Right renal cortex interstitium (tissue), 3 donors: ENCODE data around the gene CXorf38. TPM values are rescaled to one million over a fixed set of nuclear protein-coding genes. Genes with fewer than 3 reads are reported as not detected.

Experiments
- DNase-seq, 3 donors: peaks; one replicate each; pipeline ENCODE4 v3.0.0-alpha.2; 2013; ENCODE audit warnings: low read depth in 3 of 3, low spot score in 2 of 3
- polyA plus RNA-seq, 3 donors: library from polyadenylated mRNA; unstranded; fragments of 120-200 nt; gene quantifications; one replicate each; pipeline ENCODE4 v1.2.1, GENCODE V29; 2013; ENCODE audit not compliant: insufficient read length in 3 of 3

CXorf38 gene, protein sequence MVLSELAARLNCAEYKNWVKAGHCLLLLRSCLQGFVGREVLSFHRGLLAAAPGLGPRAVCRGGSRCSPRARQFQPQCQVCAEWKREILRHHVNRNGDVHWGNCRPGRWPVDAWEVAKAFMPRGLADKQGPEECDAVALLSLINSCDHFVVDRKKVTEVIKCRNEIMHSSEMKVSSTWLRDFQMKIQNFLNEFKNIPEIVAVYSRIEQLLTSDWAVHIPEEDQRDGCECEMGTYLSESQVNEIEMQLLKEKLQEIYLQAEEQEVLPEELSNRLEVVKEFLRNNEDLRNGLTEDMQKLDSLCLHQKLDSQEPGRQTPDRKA
- 10 to 100 TPM; 10.4 to 11.8 (median 10.4) TPM for polyA plus RNA-seq

DNA sequence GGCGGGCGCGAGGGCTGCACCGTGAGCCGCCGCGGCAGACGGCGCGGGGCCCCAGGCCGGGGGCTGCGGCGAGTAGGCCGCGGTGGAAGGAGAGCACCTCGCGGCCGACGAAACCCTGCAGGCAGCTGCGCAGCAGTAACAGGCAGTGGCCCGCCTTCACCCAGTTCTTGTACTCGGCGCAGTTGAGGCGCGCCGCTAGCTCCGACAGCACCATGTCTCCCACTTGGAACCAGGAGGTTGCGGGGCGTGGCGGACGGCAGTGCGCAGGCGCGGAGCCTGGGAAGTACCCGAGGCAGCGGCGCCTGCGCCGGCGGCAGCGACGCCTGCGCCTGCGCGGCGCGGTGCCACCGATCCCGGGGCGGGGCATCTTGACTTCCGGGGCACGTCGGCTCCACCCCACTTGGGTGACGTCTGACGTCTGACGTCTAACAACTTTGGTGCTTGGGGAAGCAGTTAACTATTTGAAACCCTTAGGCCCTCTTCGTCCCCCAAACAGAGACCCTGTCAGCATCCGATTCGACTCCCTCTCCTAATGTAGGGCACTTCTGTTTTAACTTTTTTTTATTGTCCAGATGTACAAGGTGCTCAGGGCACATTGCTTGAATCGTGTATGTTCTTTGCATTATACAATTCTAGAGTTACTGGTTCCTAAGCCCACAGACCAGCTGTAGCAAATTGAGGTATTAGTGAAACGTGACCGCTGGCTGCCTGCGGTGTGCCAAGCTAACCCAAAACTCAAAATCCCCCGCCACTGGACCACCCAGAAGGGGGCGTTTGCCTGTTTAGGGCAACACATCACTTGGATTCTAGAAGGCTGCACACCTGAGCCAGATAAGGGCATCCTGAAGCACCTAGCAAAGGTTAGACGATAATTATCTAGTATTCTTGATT lies at the start of gene CXorf38:
Gene CXorf38 (minus strand): TSS at position 255 of the 891 bp plus-strand sequence. CDS start 41 bp downstream, at position 214.
- peak; percentile 68 to 83 (median 71) for DNase-seq

DNA sequence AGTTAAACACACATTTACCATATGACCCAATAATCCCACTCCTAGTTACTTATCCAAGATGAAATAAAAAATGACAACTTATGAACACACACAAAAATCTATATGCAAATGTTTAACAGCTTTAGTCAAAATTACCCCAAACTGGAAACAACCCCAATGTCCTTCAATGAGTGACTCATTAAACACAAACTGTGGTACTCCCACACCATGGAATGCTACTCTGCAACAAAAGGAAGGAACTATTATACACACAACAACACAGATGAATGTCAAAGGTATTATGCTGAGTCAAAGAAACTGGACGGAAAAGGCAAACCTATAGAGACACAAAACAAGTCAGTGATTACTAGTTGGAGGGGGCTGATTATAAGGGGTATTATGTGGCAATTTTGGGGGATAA lies 47.4 kb upstream of the CXorf38 start:
- no peak for DNase-seq

DNA sequence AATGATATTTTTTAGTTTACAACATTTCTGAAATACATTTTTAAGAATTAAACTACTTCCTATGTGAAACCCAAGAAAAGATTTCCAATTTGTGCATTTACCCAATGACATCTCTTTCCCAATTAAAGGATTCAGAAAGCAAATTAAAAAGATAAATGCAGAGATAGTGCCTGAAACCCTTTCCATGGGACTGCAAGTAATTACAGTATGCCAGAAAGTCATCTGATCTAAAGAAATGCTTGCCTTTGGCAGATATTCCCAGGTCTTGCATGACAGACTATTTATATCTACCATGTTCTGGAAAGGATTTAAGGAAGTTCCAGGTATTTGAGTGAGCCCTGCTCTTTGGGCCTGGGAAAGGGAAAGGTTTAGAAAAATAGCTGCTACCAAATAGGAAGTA lies 41.6 kb upstream of the CXorf38 start:
- no peak for DNase-seq

DNA sequence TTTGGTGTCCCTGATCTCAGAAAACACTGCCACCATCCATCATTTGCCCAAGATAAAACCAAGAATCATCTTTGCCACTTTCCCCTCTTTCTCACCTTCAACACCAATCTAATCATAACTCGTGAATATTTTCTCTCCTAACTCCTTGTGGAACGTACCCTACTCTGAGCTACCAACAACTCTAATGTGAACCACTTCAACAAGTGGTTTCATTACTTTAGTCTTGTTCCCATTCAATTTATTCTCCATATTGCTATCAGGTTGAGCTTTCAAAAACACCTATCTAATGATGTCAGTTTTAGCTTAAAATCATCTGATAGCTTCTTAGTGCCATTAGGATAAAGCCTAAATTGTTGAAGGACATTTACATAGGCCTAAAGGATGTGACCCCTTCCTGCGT lies 39.8 kb upstream of the CXorf38 start:
- no peak for DNase-seq

DNA sequence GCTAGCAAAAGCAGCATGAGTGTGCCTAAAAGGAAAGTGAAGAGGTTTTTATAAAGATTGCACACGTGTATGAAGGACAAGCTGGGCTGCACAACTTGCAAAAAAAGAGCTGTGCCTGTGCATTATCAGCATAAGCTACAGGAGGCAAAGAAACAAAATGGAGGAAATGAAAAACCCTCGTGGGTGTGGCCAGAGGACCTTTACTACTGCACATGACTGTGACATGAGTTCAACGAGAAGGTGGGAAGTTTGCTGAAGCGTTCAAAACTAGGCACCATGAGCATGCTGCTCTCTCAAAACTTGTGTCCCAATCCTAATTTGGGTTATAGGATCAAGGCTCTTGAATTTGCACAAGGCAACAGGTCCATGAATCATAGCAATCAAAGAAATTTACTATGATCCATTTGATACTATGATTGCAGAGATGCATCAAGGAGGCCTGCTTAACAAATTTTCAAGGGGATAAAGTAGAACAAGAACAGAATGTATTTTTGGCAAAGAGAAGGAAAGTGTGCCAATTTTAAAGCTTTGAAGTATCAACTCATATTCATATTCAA lies 38.1 kb upstream of the CXorf38 start:
- no peak for DNase-seq

DNA sequence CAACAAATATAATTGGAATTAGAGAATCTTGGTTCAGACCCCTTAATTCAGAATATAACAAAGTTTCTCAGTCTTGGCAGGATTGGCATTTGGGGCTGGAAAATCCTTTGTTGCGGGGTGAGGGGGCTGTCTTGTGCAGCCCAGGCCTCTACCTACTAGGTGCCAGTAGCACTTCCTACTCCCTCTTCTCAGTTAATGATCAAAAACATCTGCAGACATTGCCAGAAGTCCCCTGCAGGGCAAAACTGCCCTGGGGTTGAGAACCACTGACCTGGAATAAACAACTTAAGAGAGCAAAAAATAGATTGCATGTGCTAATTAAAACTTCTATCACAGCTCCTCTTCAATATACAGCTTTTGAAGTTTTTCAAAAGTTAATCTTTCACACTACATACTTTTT lies 36.7 kb upstream of the CXorf38 start:
- no peak for DNase-seq

DNA sequence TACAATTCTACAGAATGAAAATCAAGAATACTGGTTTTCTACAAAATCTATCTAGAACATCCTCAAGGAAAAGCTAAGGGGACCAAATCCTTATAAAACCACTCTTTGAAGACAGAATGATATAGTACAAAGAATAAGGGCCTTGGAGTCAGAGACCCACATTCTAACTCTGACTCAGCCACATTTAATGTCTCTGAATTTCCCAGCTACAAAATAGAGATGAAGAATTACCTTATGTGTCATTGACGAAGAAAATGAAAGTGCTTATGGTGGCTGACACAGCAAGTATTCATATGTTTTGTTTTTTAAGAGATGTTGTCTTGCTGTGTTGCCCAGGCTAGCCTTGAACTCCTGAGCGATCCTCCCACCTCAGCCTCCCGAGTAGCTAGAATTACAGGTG lies 35.9 kb upstream of the CXorf38 start:
- DNase-seq, result no peak

DNA sequence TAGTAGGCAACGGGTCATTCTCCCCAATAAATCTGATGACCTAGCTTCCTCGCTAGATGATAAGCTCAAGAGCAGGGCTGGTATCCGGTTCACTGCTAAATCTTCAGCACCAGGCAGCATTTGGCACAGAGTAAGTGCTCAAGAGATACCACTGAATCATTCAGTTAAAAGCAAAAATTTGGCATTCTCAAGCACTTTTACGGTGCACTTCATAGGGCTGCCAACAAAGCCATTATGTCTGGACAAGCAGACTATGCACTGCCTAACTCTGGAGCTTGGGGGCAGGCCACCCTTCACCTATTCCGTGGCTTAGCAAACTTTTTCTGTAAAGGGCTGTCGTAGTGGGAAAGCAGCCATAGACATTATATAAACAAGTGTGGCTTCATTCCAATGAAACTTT lies 23.8 kb upstream of the CXorf38 start:
- DNase-seq, result no peak

DNA sequence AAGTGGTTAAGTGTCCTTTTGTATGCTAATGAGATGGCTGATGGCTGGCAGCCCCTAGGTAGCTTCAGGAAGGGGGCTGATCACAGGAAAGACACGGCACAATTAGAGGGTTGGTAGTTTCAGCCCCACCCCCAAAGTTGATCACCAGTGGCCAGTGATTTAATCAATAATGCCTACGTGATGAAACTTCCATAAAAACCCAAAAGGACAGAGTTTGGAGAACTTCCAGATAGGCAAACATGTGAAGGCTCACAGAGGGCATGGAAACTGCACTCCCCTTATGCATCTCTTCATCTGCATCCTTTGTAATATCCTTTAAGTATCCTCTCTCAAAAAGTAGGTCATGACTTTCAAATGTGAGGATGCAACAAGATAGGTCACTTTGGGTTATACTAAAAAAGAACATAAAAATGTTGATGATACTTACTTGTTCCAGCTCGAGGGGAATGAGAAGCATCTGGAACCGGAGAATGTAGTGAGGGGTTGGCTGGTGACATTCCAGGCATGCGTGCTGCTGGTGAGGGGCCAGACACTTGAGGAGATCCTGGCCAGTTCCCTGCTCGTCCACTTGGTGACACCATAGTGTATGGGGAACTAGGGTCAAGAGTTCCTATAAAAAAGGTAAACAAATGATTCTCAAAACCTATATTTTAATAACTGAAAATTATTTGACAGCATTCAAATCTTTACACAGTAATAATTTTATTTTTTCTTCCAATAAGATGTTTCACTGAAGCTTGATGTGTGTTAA lies 16.7 kb upstream of the CXorf38 start:
- DNase-seq, result no peak

DNA sequence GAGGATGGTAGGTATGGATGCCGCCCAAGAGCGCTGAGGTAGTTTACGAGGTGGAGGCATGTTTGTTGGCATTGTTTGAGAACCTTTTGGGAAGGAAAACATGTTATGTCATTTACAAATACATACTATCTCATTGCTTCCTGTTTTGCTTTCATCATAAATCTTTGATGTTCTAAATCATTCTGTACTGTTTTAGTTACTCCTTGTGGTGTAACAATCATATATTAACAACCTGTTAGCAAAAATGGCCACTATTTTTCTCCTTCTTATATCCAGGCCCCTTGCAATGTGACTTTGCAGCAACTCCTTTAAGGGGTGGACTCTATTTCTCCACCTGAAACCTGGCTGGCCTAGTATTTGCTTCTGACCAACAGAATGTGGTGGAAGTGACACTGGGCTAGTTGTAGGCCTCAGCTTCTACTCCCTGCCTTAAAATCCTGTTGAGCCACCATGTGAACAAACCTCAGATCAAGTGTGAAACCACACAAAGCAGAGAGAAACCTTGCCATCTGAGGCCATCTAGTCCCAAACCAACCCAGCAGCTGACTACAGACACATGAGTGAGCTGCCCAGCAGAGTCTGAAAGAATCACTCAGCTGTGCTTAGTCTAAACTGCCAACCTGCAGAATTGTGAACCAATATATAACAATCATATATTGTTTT lies 15.8 kb upstream of the CXorf38 start:
- no peak for DNase-seq

DNA sequence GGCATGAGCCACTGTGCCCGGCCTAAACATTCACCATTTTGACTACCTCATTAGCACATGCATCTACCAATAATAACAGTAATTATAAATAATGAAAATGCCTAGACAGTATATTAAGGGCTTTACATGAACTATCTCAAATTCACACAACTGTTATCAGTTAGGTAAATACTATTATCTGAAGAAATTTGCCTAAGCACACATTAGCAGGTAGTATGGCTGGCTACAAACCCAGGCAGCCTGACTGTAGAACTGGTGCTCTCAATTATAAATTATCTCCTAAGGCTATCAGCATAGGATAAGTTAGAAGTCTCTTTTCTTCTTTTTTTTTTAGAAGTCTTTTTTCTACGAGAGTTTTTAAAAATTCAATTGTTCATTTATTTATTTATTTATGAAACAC lies 14.1 kb upstream of the CXorf38 start:
- DNase-seq, result no peak

DNA sequence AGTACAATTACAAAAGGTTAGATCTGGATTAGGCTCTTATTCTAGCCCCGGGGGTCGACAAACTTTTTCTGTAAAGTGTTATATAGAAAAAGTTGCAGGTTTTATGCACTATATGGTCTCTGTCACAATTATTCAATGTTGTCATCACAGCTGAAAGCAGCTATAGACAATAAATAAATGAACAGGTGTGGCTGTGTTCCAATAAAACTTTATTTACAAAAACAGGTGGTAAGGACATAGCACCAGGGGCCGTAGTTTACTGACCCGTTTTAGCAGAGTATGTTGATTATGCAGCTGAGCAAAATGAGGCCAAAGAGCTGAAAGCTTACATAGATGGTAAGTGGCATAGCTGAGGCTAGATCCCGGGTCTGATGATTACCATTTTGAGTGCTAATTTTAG lies 13.0 kb upstream of the CXorf38 start:
- DNase-seq, result no peak

DNA sequence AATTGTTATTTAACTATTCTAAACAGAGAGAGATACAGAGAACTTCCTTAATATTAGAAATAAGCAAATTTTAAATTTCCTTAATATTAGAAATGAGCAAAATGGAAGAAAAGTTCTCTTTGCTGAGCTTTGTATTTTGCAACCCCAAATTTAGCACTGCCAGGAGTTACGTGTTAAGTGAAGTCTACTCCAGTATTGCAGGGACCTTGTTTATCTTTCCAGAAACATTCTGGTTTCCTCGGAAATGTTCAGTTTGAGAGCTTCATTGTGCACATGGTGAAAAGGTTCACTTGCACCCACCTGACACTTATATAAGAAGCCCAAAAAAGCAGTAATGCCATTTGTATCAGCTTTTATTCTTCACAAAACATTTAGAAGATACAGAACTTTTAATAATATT lies 6.2 kb upstream of the CXorf38 start:
- no peak for DNase-seq

DNA sequence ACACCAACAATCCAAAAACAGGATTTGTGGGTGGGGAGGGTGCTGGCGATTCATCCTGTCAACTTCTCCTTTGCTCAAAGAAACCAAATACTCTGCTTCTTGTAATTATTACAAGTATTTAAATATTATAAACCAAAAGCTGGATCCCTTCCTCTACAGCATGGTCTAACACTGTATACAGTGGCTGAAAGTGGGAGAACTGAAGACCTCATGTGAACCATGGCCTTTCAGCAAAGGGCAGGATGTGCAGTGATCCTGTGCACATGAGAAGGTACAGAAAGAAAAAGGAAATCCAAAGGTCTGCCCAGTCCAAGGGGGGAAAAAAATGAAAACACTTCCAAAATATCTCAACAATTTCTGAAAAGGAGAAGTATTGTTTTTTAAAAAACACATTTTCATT lies 5.3 kb upstream of the CXorf38 start:
- no peak for DNase-seq

DNA sequence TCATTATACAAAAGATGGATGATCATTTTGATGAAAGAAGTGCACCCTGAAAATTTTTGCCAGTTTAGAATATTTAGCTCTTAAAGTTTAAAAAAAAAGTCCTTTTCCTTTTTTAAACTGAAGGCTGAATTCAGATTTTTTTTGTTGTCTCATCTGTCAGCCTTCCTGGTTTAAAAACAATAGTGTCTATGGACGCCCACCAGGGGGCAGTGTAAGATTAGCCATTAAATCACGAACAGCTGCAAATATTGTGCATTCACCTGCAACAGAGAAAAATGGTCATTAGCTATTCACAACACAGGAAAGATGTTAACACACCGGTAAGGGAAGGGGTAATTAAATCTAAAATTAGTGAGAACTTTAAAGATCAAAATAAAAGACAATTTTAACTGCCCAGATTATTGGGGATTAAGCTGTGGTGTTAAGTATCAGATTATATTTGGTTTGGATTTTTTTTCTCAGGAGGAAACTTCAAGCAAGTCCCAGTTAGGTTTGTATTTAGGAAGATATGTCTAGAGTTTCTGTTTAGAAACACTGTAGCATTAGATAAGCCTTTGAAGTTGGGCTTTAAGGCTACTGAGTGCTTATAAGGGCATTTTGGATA lies 4.4 kb upstream of the CXorf38 start:
- DNase-seq, result peak in 2 of 3 donors; percentile 34 to 38

DNA sequence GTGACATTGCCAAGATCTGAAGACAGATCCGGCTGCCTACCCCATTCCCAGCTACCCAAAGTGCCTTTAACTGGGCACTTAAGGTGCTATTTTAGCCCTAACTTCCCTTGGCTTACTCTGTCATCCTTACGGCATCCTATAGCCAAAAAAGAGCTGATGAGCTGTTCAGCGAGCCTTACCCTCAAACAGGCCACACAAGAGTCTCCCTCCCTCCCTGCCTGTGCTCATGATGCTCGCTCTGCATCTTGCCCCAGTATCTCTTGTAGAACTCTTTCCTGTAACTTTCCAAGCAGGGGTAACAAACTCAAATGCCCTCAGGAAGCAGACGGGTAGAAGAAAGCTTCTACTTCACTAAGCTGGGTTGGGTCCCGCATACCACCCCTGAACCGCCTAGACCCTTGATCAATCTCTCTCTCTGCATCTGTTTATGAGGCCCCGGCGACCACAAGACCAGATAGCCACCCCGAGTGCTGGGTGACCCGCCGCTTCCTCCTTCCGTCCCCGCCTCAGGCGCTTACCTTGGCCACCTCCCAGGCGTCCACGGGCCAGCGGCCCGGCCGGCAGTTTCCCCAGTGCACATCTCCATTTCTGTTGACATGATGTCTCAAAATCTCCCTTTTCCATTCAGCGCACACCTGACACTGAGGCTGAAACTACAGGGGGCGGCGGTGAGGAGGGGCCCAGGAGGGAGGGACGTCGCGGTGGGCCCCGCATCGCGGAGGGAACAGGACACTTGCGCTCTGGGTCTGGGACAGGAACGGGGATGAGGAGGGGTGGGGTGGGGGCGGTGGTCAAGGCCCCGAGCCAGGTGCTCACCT lies 663 bp downstream of the CXorf38 start:
- DNase-seq, result no peak

DNA sequence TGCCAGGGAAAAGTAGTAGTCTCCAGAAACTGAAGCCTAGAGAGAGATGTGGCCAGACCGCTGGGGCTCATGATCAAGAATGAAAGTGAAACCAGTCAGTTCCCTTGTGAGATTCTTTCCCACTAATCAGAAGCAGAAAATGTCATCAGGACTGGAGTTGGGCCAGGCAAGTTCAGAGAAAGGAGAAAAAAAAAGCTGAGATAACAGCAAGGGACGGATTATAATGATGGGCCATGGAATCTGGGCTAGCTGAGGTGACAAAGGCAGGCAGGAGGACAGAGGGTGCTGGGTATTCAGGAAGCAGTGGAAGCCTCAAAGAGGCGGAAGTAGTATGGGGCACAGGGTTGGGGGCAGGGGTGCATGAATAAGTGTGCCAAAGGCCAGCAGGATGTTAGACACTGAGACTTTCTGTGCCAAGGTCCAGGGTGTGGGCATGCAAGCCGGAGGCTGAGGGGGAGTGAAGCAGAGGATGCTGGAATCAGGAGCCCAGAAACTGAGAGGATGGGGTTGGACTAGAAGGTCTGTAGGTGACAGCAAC lies 2.5 kb downstream of the CXorf38 start:
- DNase-seq, result no peak

DNA sequence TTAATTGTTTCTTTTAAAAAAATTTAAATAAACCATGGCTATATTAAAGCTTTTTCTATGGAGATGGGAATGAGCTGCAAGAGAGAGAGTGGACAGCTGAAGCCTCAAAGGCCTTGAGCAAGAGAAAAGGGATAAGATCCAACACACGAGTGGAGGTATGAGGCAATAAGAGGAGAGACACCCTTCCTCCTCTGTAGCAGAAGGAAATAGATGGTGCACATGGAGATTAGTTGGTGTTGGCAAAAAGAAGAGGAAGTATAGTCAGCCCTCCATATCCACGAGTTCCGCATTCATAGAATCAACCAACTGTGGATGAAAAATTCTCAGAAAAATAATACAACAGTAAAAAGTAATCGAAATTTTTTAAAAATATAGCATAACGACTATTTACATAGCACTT lies 3.2 kb downstream of the CXorf38 start:
- DNase-seq, result no peak

DNA sequence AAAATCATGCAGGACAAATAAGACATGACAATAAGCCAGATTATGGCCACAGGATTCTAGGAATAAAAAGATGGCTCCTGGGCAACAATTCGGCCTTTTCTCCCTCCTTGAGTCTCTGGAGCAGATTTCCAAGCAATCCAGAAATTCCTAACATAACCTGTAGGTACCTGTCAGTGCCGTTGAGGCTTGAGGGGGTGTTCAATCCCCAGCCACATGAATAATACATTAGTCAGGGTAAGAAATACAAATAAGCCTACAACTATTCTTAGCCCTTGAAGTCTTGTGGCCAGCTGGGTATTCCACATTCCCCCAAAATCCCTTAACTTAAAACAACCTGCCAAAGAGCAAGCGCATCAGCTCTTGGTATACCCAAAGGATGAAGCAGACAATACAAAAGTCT lies 9.7 kb downstream of the CXorf38 start:
- DNase-seq, result no peak
